ENCODE data around the gene UBE2H.

The UBE2H gene

GRCh38 chr7:129845972-129846327, 106.8 kb downstream of the UBE2H start:
- TF ChIP-seq POLR2A (IDR thresholded peaks at IDR 0.05; ENCODE audit: extremely low read depth, insufficient read length) (no peak), CTCF (IDR thresholded peaks at IDR 0.05; ENCODE audit: low read depth, low read length) (no peak), MAX (IDR thresholded peaks at IDR 0.05; ENCODE audit: low read depth, low read length) (no peak), MYC (IDR thresholded peaks at IDR 0.05; ENCODE audit: low read depth, low read length) (no peak)
- no peak overlapping the region for H3K4me3 ChIP-seq (ENCODE audit: low read depth, low read length)
- DNase-seq (ENCODE audit: low read depth), result peak; percentile 35

GRCh38 chr7:129845178-129845971, 107.4 kb downstream of the UBE2H start:
- DNase-seq (ENCODE audit: low read depth), result peak; percentile 59
- no peak for TF ChIP-seq POLR2A (IDR thresholded peaks at IDR 0.05; ENCODE audit: extremely low read depth, insufficient read length)
- TF ChIP-seq CTCF (IDR thresholded peaks at IDR 0.05; ENCODE audit: low read depth, low read length), result no peak
- no peak for TF ChIP-seq MYC (IDR thresholded peaks at IDR 0.05; ENCODE audit: low read depth, low read length)
- no peak for TF ChIP-seq MAX (IDR thresholded peaks at IDR 0.05; ENCODE audit: low read depth, low read length)
- no peak overlapping the region for H3K4me3 ChIP-seq (ENCODE audit: low read depth, low read length)

- H3K4me3 ChIP-seq (ENCODE audit: low read depth, low read length), result no peak overlapping the region
- DNase-seq (ENCODE audit: low read depth), result peak; percentile 80
- no peak for TF ChIP-seq CTCF (IDR thresholded peaks at IDR 0.05; ENCODE audit: low read depth, low read length)
- no peak for TF ChIP-seq MYC (IDR thresholded peaks at IDR 0.05; ENCODE audit: low read depth, low read length)
- TF ChIP-seq POLR2A (IDR thresholded peaks at IDR 0.05; ENCODE audit: extremely low read depth, insufficient read length), result no peak
- no peak for TF ChIP-seq MAX (IDR thresholded peaks at IDR 0.05; ENCODE audit: low read depth, low read length)
Measured at GRCh38 chr7:129843978-129844840, 108.6 kb downstream of the UBE2H start.

- no peak overlapping the region for H3K4me3 ChIP-seq (ENCODE audit: low read depth, low read length)
- DNase-seq (ENCODE audit: low read depth), result no peak
- TF ChIP-seq POLR2A (IDR thresholded peaks at IDR 0.05; ENCODE audit: extremely low read depth, insufficient read length), result no peak
- TF ChIP-seq CTCF (IDR thresholded peaks at IDR 0.05; ENCODE audit: low read depth, low read length), result no peak
- TF ChIP-seq MYC (IDR thresholded peaks at IDR 0.05; ENCODE audit: low read depth, low read length), result no peak
- no peak for TF ChIP-seq MAX (IDR thresholded peaks at IDR 0.05; ENCODE audit: low read depth, low read length)
Measured at GRCh38 chr7:129843365-129843898, 109.3 kb downstream of the UBE2H start.

GRCh38 chr7:129841465-129841864, 111.3 kb downstream of the UBE2H start:
- TF ChIP-seq MAX (IDR thresholded peaks at IDR 0.05; ENCODE audit: low read depth, low read length) (no peak), POLR2A (IDR thresholded peaks at IDR 0.05; ENCODE audit: extremely low read depth, insufficient read length) (no peak), MYC (IDR thresholded peaks at IDR 0.05; ENCODE audit: low read depth, low read length) (no peak), CTCF (IDR thresholded peaks at IDR 0.05; ENCODE audit: low read depth, low read length) (no peak)
- DNase-seq (ENCODE audit: low read depth), result peak; percentile 62
- no peak overlapping the region for H3K4me3 ChIP-seq (ENCODE audit: low read depth, low read length)

All from NB4 (cell line).